ENCODE measurements around the gene RIPPLY1.

GRCh38 chrX:106940068-106940467 is 36.9 kb upstream of the RIPPLY1 start:
- TF ChIP-seq ZFP30 (CRISPR knock-in tag; IDR thresholded peaks at IDR 0.05) = no peak
- TF ChIP-seq PATZ1 (CRISPR knock-in tag; IDR thresholded peaks at IDR 0.05; ENCODE audit: borderline replicate concordance) = no peak
- no peak for TF ChIP-seq PPARA (CRISPR knock-in tag; IDR thresholded peaks at IDR 0.05; ENCODE audit: borderline replicate concordance)
- no peak for TF ChIP-seq BACH2 (CRISPR knock-in tag; IDR thresholded peaks at IDR 0.05; ENCODE audit: borderline replicate concordance)
- no peak for TF ChIP-seq CREB5 (CRISPR knock-in tag; IDR thresholded peaks at IDR 0.05; ENCODE audit: low read depth)
- TF ChIP-seq RARB (CRISPR knock-in tag; IDR thresholded peaks at IDR 0.05) = no peak
- no peak for TF ChIP-seq CSRNP3 (CRISPR knock-in tag; IDR thresholded peaks at IDR 0.05)
- TF ChIP-seq ZC3H10 (CRISPR knock-in tag; IDR thresholded peaks at IDR 0.05) = no peak
- no peak for TF ChIP-seq ESRRG (CRISPR knock-in tag; IDR thresholded peaks at IDR 0.05)
- TF ChIP-seq ARNTL (CRISPR knock-in tag; IDR thresholded peaks at IDR 0.05; ENCODE audit: borderline replicate concordance, low read depth) = no peak
- no peak for TF ChIP-seq ZFP3 (CRISPR knock-in tag; IDR thresholded peaks at IDR 0.05)
